GM20431 (cell line): ENCODE data around the gene SNW1.
"Not testable (repeated sequence)": the region's sequence is repeated elsewhere in the genome, so short reads cannot be mapped to it uniquely, and the experiment has no call there.

Experiments
- in situ Hi-C: fragments of 300-500 bp; cut with MseI, MboI; formaldehyde crosslinking; loops from one replicate; pipeline ENCODE4 v1.15.0; 2020; ENCODE audit warnings: low sequenced_read_pairs; ENCODE audit not compliant: unreplicated experiment

SNW1 gene

GRCh38 chr14:77752799-77753516, 8.0 kb downstream of the SNW1 start:
- in situ Hi-C loops: no loop called here

- in situ Hi-C loops: no loop called here
Observed at GRCh38 chr14:77752266-77752665, 8.7 kb downstream of the SNW1 start.

GRCh38 chr14:77747425-77747824, 13.5 kb downstream of the SNW1 start:
- in situ Hi-C loops: not testable (repeated sequence)

- in situ Hi-C loops: no loop called here
Observed at GRCh38 chr14:77746064-77746702, 14.8 kb downstream of the SNW1 start.

- in situ Hi-C loops: no loop called here
Observed at GRCh38 chr14:77741438-77741837, 19.5 kb downstream of the SNW1 start.

- in situ Hi-C loops: no loop called here
Observed at GRCh38 chr14:77738559-77739250, 22.3 kb downstream of the SNW1 start.

- in situ Hi-C loops: no loop called here
Observed at GRCh38 chr14:77730976-77731497, 29.9 kb downstream of the SNW1 start.

GRCh38 chr14:77722301-77722700, 38.7 kb downstream of the SNW1 start:
- in situ Hi-C loops: no loop called here

- in situ Hi-C loops: no loop called here
Observed at GRCh38 chr14:77721437-77721836, 39.5 kb downstream of the SNW1 start.

GRCh38 chr14:77717608-77718305, 43.2 kb downstream of the SNW1 start:
- in situ Hi-C loops: no loop called here

- in situ Hi-C loops: no loop called here
Observed at GRCh38 chr14:77714926-77715325, 46.0 kb downstream of the SNW1 start.

- in situ Hi-C loops: no loop called here
Observed at GRCh38 chr14:77710364-77710763, 50.6 kb downstream of the SNW1 start.

- in situ Hi-C loops: no loop called here
Observed at GRCh38 chr14:77709412-77709811, 51.5 kb downstream of the SNW1 start.

- in situ Hi-C loops: no loop called here
Observed at GRCh38 chr14:77708749-77709148, 52.2 kb downstream of the SNW1 start.

GRCh38 chr14:77707724-77708408, 53.1 kb downstream of the SNW1 start, which contains the start of the genes ALKBH1 and SLIRP:
Gene ALKBH1, minus strand, starts transcription at chr14:77708023. Its CDS starts 19 bp downstream, at chr14:77708004.
Gene SLIRP, plus strand, starts transcription at chr14:77708103. Its CDS starts 9 bp downstream, at chr14:77708112.
- in situ Hi-C loops: no loop called here

- in situ Hi-C loops: no loop called here
Observed at GRCh38 chr14:77707355-77707723, 53.6 kb downstream of the SNW1 start.

- in situ Hi-C loops: no loop called here
Observed at GRCh38 chr14:77691259-77691658, 69.7 kb downstream of the SNW1 start.

GRCh38 chr14:77682158-77682553, 78.8 kb downstream of the SNW1 start:
- in situ Hi-C loops: no loop called here

GRCh38 chr14:77681196-77682157, 79.5 kb downstream of the SNW1 start:
- in situ Hi-C loops: no loop called here
